ENCODE results near the gene SLC48A1. TPM values are rescaled to one million over a fixed set of nuclear protein-coding genes. Genes with fewer than 3 reads are reported as not detected.
A peak's percentile ranks its signal among the peaks of the same experiment; 100 is the strongest.

Gene SLC48A1
- total and polyA plus RNA-seq, 3 donors from 2014 or later, result 21.0 to 32.0 (median 25.5) TPM

DNA sequence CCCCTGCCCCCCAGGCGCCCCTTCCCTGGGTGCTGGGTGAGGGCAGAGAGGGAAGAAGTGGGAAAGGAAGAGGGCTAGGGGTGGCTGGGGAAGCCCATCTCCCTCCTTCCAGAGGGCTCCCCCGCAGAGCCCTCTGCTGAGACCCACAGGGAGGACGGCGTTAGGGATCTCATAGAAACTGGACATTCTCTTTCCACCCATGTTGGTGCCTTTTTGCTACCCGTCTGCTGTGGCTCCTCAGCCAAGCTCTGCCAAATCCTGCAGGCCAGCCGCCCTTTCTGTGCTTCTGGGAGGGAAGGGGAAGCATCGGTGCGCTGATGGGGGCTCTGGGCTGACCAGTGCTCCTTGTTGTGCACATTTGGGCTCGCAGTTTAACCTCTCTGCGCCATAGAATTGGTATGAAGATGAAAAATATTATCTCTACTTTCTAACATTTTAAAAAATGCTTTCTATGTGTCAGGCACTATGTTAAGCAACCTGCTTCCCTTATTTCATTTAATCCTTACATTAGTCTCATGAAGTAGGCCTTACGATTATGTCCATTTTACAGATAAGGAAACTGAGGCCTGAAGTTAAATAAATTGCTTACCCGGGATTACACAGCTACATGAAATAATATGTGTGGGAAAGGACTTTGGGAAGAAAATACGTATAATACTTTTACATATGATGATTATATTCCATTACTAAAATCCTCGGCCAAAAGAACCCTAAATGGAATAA is 981 bp downstream of the SLC48A1 start:
- whole genome bisulfite sequencing, 2 donors, result 36 to 37% methylated on average over 13 to 14 of the region's 14 CpGs
- Histone ChIP-seq H3K27me3 (no peaks in the 10 kb centered on the region), H3K36me3 (ENCODE audit: low read depth, missing control alignments) (no peaks in the 10 kb centered on the region), H3K4me1 (peaks cover 41% of the 10 kb centered on the region), H3K9me3 (no peaks in the 10 kb centered on the region), H3K4me3 (peak overlapping the region; percentile 87 to 88), H3K27ac (peak overlapping the region; percentile 64 to 83)
- intact Hi-C loops (cut with DNase I; ENCODE audit: low total_unique reads), result loop anchor here (10.0 kb wide), 1 partner anchor 59 kb away; no protein-coding TSS in a partner anchor
- TF ChIP-seq, protein P1, sequence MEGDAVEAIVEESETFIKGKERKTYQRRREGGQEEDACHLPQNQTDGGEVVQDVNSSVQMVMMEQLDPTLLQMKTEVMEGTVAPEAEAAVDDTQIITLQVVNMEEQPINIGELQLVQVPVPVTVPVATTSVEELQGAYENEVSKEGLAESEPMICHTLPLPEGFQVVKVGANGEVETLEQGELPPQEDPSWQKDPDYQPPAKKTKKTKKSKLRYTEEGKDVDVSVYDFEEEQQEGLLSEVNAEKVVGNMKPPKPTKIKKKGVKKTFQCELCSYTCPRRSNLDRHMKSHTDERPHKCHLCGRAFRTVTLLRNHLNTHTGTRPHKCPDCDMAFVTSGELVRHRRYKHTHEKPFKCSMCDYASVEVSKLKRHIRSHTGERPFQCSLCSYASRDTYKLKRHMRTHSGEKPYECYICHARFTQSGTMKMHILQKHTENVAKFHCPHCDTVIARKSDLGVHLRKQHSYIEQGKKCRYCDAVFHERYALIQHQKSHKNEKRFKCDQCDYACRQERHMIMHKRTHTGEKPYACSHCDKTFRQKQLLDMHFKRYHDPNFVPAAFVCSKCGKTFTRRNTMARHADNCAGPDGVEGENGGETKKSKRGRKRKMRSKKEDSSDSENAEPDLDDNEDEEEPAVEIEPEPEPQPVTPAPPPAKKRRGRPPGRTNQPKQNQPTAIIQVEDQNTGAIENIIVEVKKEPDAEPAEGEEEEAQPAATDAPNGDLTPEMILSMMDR (IDR thresholded peaks at IDR 0.05), result no peak
- no peak for TF ChIP-seq POLR2A (IDR thresholded peaks at IDR 0.05)
- DNase-seq, result no peak

DNA sequence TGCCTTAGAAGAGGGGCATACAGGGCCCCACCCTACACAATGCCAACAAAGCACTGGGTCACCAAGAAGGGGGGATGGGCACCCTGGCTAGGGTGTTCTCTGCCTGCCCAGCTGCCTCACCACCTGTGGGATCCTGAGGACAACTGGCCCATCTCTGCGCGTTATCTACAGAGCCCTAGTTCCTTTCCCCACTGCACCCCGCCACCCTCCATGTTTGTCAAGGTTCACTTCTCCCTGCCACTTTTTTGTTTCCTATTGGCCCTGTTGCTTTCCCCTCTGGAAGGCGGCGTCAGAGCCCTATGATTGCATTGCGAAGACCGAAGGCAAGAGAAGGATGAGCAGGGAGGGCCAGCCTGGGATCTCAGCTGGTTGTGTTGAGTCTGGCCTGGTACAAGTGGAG is 1.6 kb downstream of the SLC48A1 start:
- Histone ChIP-seq H3K4me3 (no peak overlapping the region), H3K4me1 (peaks cover 43% of the 10 kb centered on the region)
- TF ChIP-seq, protein P1 (IDR thresholded peaks at IDR 0.05), result no peak
- no peak for TF ChIP-seq POLR2A (IDR thresholded peaks at IDR 0.05)

DNA sequence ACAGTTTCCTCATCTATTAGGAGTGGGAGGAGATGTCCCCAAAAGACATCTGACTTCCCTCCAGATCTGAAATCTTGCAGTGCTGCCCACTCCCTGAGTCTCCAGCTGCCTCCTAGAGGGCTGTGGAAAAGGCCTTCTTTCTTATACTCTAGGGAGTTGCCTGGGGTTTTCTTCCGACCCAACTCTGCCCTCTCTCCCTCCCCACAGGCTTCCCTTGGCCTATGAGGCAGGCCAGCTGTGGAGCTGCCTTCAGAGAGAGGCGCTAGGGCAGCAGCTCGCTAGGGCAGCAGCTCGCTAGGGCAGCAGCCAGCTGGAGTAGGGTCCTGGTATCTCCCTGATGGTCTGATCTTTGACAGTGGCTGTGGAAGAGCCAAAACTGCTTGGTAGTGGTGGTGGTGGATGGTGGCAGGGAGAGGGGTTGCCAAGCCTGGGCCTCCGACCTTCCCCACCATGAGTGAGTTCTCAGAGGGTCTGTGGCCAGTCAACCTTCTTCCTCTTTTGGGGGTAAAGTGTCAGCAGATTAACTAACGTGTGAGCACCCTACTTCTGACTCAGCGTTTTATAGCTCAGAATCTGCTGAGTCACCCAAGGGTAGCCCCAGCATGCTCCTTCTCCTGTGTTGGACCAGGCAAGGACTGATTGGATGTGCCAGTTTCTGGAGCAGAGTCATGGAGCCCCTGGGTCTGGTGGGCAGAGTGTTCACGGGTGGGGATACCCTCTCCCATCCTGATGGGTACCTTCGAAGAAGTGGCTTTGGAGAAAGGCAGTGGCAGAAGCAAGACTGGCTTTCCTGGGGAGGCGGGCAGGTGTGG is 2.3 kb downstream of the SLC48A1 start:
- no peaks in the 10 kb centered on the region for H3K9me3 ChIP-seq
- WGBS, 2 donors, result 66 to 68% methylated on average over 5 to 10 of the region's 10 CpGs
- no peaks in the 10 kb centered on the region for H3K27me3 ChIP-seq
- H3K36me3 ChIP-seq (ENCODE audit: low read depth, missing control alignments), result no peaks in the 10 kb centered on the region
- no peak overlapping the region for H3K4me3 ChIP-seq
- no peak for DNase-seq
- peaks cover 43% of the 10 kb centered on the region for H3K4me1 ChIP-seq
- no peak for TF ChIP-seq POLR2A (IDR thresholded peaks at IDR 0.05)
- TF ChIP-seq, protein P1 (IDR thresholded peaks at IDR 0.05), result no peak
- H3K27ac ChIP-seq, result peak overlapping the region in 1 of 2 donors; percentile 72
- intact Hi-C loops (cut with DNase I; ENCODE audit: low total_unique reads), result loop anchor here (10.0 kb wide), 1 partner anchor 61 kb away; no protein-coding TSS in a partner anchor

More for the DNA sequence above, 1.6 kb downstream of the SLC48A1 start:
- intact Hi-C loops (cut with DNase I; ENCODE audit: low total_unique reads), result loop anchor here (10.0 kb wide), 1 partner anchor 60 kb away; no protein-coding TSS in a partner anchor
- no peaks in the 10 kb centered on the region for H3K36me3 ChIP-seq (ENCODE audit: low read depth, missing control alignments)
- peak overlapping the region in 1 of 2 donors; percentile 72 for H3K27ac ChIP-seq
- H3K27me3 ChIP-seq, result no peaks in the 10 kb centered on the region
- WGBS, 2 donors, result 81 to 89% methylated on average over 7 of the region's 7 CpGs
- DNase-seq, result no peak
- H3K9me3 ChIP-seq, result no peaks in the 10 kb centered on the region

DNA sequence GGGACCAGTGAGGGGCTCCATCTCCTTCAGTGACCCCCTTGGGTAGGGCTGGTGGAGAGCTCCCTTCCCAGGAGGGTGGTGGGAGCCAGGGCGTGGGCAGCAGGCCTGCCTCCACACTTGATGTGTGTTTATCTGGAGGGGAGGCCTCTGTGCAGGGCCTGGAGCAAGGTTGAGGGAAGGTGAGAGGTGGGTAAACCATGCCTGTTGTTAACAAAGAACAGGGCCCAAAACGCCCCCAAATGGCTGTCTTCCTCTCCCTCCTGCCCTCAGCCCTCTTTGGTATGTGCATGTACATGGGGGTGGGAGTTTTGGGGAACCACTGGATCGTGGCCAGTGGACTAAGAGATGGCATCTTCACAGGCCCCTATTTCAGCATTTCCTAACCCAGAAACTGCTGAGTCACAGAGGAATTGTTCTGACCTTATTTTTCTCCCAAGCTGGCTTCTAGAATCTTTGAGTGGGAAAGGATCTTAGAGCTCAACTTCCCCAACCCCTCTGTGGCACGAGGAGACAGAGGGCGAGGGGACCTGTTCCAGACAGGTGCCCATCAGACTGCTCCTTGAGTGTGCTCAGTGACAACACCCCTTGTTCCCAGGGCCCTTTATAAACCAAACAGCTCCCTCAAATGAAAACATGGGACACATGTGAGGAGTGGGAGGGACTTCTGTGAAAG is 3.6 kb downstream of the SLC48A1 start:
- H3K4me3 ChIP-seq, result no peak overlapping the region
- no peaks in the 10 kb centered on the region for H3K27me3 ChIP-seq
- intact Hi-C loops (cut with DNase I; ENCODE audit: low total_unique reads), result loop anchor here (10.0 kb wide), 1 partner anchor 62 kb away; no protein-coding TSS in a partner anchor
- DNase-seq, result no peak
- H3K9me3 ChIP-seq, result no peaks in the 10 kb centered on the region
- H3K36me3 ChIP-seq (ENCODE audit: low read depth, missing control alignments), result no peaks in the 10 kb centered on the region
- 61 to 63% methylated on average over 5 of the region's 5 CpGs for WGBS, 2 donors
- peak overlapping the region; percentile 64 to 72 for H3K27ac ChIP-seq
- H3K4me1 ChIP-seq, result peaks cover 43% of the 10 kb centered on the region
- TF ChIP-seq, protein P1 (IDR thresholded peaks at IDR 0.05), result no peak
- TF ChIP-seq POLR2A (IDR thresholded peaks at IDR 0.05), result no peak
